GM10847 (cell line): ENCODE results near the gene EDNRA.

Experiments
- POLR2A ChIP-seq: IDR thresholded peaks from 2 replicates; pipeline ENCODE4 v1.6.1; 2011; ENCODE audit not compliant: insufficient read length; ENCODE audit errors: extremely low read depth

The EDNRA gene

DNA sequence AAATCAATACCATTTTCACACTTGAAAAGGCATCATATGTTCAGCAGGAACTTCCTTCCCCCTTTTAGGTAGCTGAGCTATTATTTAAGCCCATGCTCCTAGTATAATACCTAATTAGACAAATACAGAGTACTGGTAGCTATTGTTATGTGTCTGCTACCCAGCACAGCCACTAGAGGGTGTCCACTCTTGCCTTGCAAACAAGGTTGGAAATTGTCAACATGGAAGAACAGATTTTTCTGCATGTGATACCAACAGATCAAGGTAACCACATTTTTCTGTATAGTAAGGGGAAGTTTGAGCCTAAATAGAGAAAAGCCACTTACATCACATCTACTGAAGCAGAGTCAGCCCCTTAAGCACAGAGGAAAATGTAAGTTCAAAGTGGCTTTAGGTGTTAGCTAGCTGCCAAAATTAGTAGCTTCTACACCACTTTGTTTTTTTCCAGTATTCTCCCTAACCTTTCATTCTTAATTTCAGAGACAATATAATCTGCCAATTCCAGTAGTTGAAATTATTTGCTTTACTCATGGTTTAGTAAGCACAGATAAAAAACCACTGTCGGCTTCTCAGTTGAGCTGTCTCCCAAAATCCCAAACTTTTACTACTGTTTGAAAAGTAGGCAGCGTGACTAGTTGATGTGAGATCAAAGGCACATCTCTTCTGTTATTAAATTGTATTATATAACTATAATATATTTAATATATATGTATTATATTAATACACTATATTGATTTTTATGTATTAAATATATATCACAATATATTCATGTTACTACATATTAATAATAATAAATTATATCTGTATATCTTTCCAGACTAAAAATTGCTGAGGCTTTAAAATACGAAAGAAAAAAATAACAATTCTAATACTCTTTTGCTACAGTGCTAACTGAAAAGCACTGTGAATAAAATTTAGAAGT, 38.2 kb downstream of the EDNRA start:
- no peak for TF ChIP-seq POLR2A

DNA sequence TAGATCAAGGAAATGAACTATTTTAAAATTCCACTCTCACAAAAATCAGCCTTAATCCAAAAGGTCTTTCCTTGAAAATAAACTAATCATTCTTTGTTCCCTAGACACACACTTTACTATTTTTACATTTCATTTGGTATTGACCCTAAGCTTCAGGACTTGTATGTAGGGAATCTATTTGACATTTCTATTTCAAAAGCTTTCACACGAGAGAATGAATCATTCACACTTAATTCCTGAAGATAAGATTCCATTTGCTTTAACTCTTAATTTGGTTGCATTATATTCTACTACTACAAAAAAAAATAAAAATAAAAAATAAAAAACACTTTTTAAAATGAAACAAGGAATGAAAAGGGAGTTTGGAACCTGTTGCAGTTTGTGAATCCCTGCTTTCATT, 43.7 kb downstream of the EDNRA start:
- no peak for TF ChIP-seq POLR2A

DNA sequence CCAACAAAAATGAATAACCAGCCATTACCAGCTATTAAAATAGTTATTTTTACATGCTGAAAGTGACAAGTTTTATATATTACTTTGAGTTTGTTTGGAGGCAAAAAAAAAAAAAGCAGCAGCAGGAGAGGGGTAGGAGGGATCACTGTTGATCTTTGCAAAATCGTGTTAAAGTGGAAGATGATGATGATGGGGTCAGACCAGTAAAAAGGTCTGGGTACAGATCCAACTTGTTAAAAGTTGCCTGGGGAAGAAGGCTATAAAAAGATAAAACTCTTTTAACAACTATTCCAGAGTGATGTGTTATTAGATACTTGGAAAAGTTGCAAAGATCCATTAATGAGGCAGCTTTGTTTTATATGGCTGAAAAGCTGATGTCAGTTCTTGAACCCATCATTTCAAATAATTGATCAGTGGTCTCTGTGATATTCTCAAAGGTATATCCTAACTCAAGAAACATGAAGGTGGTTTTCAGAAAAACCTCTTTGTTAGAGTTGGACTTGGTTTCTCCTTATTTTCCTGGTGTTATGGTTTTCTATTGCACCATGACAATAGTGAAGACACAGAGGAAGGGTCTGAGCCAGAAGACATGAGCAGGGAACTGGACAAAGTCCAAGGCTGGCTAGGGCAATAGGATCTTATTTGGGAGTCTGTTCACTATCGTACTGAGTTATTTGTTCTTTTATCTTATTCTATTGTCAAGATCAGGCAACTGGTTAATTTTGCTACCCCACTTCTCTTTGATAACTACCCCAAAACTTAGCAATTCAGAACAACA, 44.8 kb downstream of the EDNRA start:
- no peak for TF ChIP-seq POLR2A

DNA sequence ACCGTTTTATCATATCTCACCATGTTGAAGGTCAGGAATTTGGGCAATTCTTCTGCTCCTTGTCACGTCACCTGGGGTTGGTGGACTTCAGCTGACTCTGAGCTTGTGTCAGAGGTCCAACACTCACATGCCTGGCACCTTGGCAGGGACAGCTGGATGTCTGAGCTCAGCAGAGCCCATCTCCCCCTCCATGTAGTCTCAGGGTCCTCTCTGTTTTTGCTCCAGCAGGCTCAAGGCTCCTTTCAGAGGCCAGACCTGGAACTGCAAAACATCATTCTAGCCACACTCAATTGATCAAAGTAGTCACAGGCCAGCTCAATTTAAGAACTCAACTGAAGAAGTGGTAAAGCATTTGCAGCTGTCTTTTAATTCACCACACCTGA, 45.4 kb downstream of the EDNRA start:
- TF ChIP-seq POLR2A, result no peak

DNA sequence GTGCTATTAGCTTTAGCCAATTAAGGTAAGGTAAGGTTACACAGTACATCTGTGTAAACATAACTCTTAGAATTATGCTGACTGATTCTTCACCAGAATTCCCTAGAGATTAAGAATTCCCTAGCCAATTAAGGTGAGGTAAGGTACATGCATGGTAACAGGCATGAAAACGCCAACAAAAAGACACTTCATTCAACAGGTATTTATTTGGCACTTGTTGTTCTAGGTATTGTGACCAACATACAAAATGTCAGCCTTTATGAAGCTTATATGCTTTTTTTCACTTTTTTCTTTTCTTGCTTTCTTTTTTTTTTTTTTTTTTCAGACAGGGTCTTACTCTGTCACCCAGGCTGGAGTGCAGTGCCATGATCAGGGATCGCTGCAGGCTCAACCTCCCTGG, 47.2 kb downstream of the EDNRA start:
- no peak for TF ChIP-seq POLR2A

DNA sequence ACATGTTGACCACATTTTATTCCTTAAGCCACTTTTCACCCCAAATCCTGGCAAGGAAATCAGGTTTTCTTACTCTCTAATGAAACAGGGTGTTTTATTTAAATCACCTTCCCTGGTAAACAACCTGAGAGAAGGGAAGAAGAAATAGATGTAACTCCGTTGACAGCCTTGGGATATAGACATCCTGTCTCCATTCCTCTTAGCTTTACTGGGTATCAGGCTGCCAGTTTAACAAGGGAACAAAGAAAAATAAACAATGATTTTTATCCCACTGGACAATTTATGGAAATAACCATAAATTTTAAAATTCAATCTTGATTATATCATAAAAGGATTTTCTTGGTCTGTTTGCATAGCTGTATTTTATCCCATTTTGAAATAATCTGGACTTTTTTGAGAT, 49.2 kb downstream of the EDNRA start:
- TF ChIP-seq POLR2A, result no peak

DNA sequence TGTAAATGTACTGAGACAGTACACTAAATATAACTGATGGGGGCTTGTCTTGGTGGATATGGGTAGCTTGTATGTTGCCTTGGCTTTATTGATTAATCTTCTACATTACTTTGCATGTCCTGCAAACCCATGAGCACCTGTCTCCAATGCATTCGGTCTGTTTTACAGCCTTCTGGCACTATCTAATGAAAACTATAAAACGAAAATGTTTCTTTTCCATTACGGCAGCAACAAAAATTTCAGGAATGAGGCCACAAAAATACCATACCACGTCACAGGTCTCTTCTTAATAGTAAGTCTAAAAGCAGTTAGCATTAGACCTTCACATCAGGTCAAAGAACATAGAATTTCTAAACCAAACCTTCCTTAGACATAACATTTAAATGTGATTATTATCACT, 49.8 kb downstream of the EDNRA start:
- TF ChIP-seq POLR2A, result no peak

DNA sequence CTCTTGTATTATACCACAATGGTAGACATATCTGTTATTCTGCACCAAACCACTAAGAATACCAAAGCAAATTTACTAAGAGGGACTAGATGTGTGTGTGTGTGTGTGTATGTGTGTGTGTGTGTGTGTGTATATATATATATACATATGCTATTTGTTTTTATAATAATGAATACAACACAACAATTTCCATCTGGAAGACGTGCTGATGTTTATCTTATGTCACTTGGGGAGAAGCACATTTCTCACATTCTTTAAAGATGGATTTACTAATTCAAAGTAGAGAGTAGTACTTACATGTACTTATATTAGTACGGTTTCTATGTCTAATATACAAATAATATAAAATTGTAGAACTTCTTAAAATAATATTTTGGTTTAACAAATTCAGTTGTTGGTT, 52.0 kb downstream of the EDNRA start:
- no peak for TF ChIP-seq POLR2A

DNA sequence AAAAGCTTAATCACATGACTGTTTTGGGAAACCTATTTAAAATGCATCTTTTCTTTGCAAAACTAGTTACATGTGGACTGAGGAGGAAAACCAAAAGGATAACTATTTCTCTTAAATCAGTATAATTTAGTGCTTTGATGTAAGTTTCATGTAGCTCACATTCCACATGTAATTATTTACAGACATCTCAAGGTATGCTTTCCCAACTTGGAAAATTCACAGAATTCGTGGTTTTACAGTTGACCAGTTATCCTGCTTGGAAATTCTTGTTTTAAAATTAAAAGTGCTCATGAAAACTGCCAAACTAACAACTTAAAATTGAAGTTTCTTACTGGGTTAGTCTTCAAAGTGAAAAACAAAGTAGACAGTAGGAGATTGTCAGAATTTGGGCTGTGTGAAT, 52.4 kb downstream of the EDNRA start:
- TF ChIP-seq POLR2A, result no peak

DNA sequence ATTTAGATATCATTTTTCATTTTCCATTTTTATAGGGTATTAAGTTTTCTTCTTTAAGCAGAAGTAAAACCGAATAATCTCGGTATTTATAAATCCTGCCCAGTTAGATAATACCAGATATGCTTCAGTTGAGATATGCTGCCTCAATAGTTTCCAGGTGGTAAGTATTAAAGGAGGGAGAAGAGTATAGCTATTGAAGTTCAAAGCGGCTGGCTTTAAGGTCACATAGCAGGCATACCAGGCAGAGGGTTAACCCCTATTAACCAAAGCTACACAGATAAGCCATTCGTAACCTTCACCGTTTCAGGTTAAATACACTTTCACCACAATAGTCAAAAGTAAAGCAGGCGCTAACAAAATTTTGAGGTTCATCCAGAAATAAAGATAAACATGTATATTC, 54.2 kb downstream of the EDNRA start:
- no peak for TF ChIP-seq POLR2A

DNA sequence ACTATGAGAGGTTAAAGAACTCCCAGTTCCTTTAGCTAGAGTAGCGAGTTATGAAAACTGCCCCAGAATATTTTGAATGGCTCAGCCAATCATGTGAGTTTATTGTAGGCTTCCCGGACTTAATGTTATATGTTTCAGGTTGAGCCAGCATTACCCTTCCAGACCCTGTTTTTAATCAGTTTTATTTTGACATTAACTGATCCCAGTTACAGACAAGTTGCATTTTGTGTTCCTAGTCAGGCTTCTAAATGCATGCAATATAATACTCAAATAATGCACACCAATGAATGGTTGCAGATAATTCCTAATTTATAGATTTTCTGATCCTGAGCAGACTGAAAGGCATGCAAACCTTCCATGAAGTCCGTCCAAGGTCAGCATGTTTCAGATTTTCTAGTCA, 57.8 kb downstream of the EDNRA start:
- no peak for TF ChIP-seq POLR2A

DNA sequence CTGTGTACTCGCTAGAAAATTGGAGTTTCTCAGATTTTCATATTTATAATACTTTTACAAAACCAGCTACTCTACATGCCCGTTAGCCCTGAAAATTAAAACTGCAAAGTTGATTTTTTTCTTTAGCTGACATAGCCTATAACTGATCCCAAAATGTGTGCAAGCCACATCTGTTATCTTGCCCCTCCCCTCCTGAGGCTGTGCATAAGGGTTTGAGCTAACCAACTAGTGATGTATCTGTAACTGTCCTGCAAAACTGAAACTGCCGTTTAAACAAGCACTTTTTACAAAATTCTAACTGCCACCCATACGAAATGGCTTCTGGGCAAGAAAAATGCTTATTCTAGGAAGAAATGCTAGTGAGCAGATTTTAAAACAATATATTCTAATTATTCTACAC, 59.1 kb downstream of the EDNRA start:
- TF ChIP-seq POLR2A, result no peak

DNA sequence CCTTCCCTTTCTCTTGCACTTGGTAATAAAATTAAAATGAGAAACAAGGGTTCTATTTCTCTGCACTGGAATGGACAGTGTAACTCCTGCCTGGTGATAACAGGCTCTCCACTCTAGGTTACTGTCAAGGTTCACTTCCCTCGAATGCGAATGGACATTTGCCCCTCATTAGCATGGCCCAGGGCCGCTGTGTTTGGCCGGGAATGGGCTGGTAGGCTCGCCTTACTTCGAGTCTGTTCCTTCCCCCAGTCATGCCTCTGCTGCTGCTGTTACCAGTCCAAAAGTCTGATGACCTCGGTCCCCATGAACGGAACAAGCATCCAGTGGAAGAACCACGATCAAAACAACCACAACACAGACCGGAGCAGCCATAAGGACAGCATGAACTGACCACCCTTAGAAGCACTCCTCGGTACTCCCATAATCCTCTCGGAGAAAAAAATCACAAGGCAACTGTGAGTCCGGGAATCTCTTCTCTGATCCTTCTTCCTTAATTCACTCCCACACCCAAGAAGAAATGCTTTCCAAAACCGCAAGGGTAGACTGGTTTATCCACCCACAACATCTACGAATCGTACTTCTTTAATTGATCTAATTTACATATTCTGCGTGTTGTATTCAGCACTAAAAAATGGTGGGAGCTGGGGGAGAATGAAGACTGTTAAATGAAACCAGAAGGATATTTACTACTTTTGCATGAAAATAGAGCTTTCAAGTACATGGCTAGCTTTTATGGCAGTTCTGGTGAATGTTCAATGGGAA, 61.5 kb downstream of the EDNRA start:
- no peak for TF ChIP-seq POLR2A

DNA sequence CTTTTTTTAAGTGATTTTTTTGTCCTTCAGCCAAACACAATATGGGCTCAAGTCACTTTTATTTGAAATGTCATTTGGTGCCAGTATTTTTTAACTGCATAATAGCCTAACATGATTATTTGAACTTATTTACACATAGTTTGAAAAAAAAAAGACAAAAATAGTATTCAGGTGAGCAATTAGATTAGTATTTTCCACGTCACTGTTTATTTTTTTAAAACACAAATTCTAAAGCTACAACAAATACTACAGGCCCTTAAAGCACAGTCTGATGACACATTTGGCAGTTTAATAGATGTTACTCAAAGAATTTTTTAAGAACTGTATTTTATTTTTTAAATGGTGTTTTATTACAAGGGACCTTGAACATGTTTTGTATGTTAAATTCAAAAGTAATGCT, 62.1 kb downstream of the EDNRA start:
- no peak for TF ChIP-seq POLR2A

DNA sequence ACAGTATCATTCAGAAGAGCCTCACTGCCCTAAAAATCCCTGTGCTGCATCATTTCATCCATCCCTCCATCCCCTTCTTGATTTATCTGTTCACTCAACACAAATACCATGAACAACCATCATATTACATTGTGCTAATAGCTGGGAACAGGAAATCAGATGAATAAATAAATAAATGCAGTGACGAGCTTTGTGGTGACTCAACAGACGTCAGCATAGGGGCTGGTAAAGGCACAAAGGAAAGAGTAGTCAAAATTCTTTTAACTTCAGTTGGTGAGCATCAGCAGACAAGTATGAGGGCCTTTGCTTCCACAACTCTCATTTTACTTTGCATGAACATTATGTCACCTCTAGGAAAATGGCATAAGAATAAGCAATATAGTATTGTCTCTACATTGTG, 65.5 kb downstream of the EDNRA start:
- TF ChIP-seq POLR2A, result no peak

DNA sequence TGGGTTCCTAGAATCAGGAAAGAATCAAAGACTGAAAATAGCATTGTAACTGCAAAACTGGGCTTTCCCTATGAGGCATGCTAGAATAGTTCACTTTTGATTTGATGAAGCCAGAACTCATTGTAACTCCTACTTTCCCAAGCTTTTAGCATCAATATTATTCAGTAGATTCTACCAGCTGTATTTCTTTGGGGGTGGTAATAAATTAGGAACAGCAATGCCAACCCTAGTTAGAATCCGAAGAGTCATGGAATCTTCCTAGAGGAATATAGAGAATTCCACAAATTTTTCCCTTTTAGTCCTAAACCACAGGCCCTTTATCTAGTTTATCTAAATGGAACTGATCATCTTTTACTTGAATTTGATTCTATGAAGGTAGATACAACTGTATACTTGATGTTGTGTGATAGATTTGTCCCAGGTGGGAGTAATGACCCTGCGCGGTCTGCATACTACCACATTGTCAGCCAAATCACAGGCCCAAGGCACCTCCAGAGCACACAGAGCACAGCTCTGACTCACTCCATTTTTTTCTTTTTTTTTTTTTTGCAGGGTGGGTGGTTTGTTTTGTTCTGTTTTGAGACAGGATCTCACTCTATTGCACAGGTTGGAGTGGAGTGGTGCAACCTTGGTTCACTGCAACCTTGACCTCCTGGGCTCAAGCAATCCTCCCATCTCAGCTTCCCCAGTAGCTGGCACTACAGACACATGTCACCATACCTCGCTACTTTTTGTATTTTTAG, 66.6 kb downstream of the EDNRA start:
- no peak for TF ChIP-seq POLR2A

DNA sequence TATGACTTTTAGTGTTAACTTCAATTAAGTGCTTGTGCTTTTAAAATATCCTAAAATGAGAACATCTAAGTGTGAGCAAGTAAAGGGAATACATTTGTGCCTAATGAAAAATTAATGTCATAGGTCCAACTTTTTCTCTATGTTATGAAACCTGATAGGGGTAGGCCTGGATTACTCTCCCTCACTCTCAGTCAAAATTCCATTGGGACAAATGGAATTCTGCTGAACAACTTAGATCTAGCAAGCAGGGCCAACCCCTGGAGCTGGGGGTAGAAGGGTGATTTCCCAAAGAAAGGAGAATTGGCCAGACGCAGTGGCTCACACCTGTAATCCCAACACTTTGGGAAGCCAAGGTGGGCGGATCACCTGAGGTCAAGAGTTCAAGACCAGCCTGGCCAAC, 67.4 kb downstream of the EDNRA start:
- no peak for TF ChIP-seq POLR2A
